Endothelial cell (in vitro differentiated cells): ENCODE results near the gene TM4SF5. TPM values are rescaled to one million over a fixed set of nuclear protein-coding genes. Genes with fewer than 3 reads are reported as not detected.

Experiments
- DNase-seq: peaks from one replicate; pipeline ENCODE4 v3.0.0; 2021; ENCODE audit warnings: low spot score
- H3K27ac Mint-ChIP-seq: one replicate; pipeline ENCODE4 v1.8.0; 2021; ENCODE audit warnings: mixed read lengths, inconsistent platforms; ENCODE audit not compliant: unreplicated experiment
- H3K27me3 Mint-ChIP-seq: one replicate; pipeline ENCODE4 v1.8.0; 2021; ENCODE audit warnings: mild to moderate bottlenecking, moderate library complexity, mixed read lengths, inconsistent platforms; ENCODE audit not compliant: unreplicated experiment
- H3K36me3 Mint-ChIP-seq: one replicate; pipeline ENCODE4 v1.8.0; 2021; ENCODE audit warnings: mild to moderate bottlenecking, low read depth, mixed read lengths, inconsistent platforms; ENCODE audit not compliant: unreplicated experiment
- H3K4me1 Mint-ChIP-seq: one replicate; pipeline ENCODE4 v1.8.0; 2021; ENCODE audit warnings: mild to moderate bottlenecking, mixed read lengths, inconsistent platforms; ENCODE audit not compliant: unreplicated experiment
- H3K4me3 Mint-ChIP-seq: one replicate; pipeline ENCODE4 v1.8.0; 2021; ENCODE audit warnings: mild to moderate bottlenecking, mixed read lengths, inconsistent platforms; ENCODE audit not compliant: unreplicated experiment
- H3K9me3 Mint-ChIP-seq: one replicate; pipeline ENCODE4 v1.8.0; 2021; ENCODE audit warnings: mixed read lengths, inconsistent platforms; ENCODE audit not compliant: unreplicated experiment
- CTCF ChIP-seq: fragments of 200-600 bp; sonication (generic); IDR thresholded peaks from one replicate; pipeline ENCODE4 v1.5.0; 2021; ENCODE audit warnings: antibody characterized with exemption; ENCODE audit not compliant: unreplicated experiment
- total RNA-seq: library from RNA; stranded (reverse); fragmentation: NEBNext Ultra II Directional; extraction: Animal tissue kit (Norgen Biotek cat#: 25700); gene quantifications from one replicate; pipeline ENCODE4 v1.2.1, GENCODE V29; 2021; ENCODE audit not compliant: unreplicated experiment

Gene TM4SF5
- total RNA-seq, 1 donor from 2014 or later: not detected

- Mint-ChIP-seq H3K4me1 (no peaks in the 10 kb centered on the region), H3K27ac (no peak overlapping the region), H3K27me3 (no peaks in the 10 kb centered on the region), H3K4me3 (no peak overlapping the region), H3K9me3 (no peaks in the 10 kb centered on the region), H3K36me3 (no peaks in the 10 kb centered on the region)
- DNase-seq: no peak
- no peak for TF ChIP-seq CTCF
Measured at GRCh38 chr17:4769628-4770027, 2.1 kb upstream of the TM4SF5 start.

GRCh38 chr17:4772235-4772613 lies 538 bp downstream of the TM4SF5 start:
- Mint-ChIP-seq H3K9me3 (no peaks in the 10 kb centered on the region), H3K36me3 (no peaks in the 10 kb centered on the region), H3K27me3 (no peaks in the 10 kb centered on the region), H3K27ac (no peak overlapping the region), H3K4me1 (no peaks in the 10 kb centered on the region), H3K4me3 (no peak overlapping the region)
- no peak for TF ChIP-seq CTCF
- no peak for DNase-seq

- TF ChIP-seq CTCF: no peak
- no peaks in the 10 kb centered on the region for H3K36me3 Mint-ChIP-seq
- no peak overlapping the region for H3K27ac Mint-ChIP-seq
- no peaks in the 10 kb centered on the region for H3K4me1 Mint-ChIP-seq
- peaks cover 4% of the 10 kb centered on the region for H3K27me3 Mint-ChIP-seq
- DNase-seq: no peak
- no peak overlapping the region for H3K4me3 Mint-ChIP-seq
- no peaks in the 10 kb centered on the region for H3K9me3 Mint-ChIP-seq
Measured at GRCh38 chr17:4777969-4778760, 6.5 kb downstream of the TM4SF5 start.

- Mint-ChIP-seq H3K4me3 (no peak overlapping the region), H3K27ac (no peak overlapping the region), H3K9me3 (no peaks in the 10 kb centered on the region), H3K4me1 (no peaks in the 10 kb centered on the region), H3K27me3 (peaks cover 4% of the 10 kb centered on the region), H3K36me3 (no peaks in the 10 kb centered on the region)
- DNase-seq: no peak
- TF ChIP-seq CTCF: no peak
Measured at GRCh38 chr17:4780325-4780955, 8.8 kb downstream of the TM4SF5 start.

GRCh38 chr17:4782652-4783051 lies 11.0 kb downstream of the TM4SF5 start:
- Mint-ChIP-seq H3K27me3 (peaks cover 4% of the 10 kb centered on the region), H3K36me3 (no peaks in the 10 kb centered on the region), H3K4me1 (peaks cover 5% of the 10 kb centered on the region), H3K27ac (no peak overlapping the region), H3K9me3 (no peaks in the 10 kb centered on the region), H3K4me3 (peak overlapping the region; percentile 8)
- DNase-seq: no peak
- TF ChIP-seq CTCF: no peak
